IPS-NIHi7 (cell line): ENCODE data around the gene AMELY.
"Not testable (repeated sequence)": the region's sequence is repeated elsewhere in the genome, so short reads cannot be mapped to it uniquely, and the experiment has no call there.

Experiments
- DNase-seq: peaks from one replicate; pipeline ENCODE4 v3.0.0; 2012; ENCODE audit warnings: mixed read lengths; ENCODE audit errors: extremely low spot score

AMELY gene, protein sequence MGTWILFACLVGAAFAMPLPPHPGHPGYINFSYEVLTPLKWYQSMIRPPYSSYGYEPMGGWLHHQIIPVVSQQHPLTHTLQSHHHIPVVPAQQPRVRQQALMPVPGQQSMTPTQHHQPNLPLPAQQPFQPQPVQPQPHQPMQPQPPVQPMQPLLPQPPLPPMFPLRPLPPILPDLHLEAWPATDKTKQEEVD

GRCh38 chrY:6911253-6911881 lies at the start of gene AMELY:
Gene AMELY (minus strand): TSS chrY:6911752. CDS start chrY:6872608, 39,144 bp downstream.
- no peak for DNase-seq

- no peak for DNase-seq
Measured at GRCh38 chrY:6949947-6950346, 38.4 kb upstream of the AMELY start.

GRCh38 chrY:6948378-6948777 lies 36.8 kb upstream of the AMELY start:
- DNase-seq, result no peak

GRCh38 chrY:6947695-6948094 lies 36.1 kb upstream of the AMELY start:
- no peak for DNase-seq

GRCh38 chrY:6935497-6935896 lies 23.9 kb upstream of the AMELY start:
- DNase-seq, result no peak

DNA sequence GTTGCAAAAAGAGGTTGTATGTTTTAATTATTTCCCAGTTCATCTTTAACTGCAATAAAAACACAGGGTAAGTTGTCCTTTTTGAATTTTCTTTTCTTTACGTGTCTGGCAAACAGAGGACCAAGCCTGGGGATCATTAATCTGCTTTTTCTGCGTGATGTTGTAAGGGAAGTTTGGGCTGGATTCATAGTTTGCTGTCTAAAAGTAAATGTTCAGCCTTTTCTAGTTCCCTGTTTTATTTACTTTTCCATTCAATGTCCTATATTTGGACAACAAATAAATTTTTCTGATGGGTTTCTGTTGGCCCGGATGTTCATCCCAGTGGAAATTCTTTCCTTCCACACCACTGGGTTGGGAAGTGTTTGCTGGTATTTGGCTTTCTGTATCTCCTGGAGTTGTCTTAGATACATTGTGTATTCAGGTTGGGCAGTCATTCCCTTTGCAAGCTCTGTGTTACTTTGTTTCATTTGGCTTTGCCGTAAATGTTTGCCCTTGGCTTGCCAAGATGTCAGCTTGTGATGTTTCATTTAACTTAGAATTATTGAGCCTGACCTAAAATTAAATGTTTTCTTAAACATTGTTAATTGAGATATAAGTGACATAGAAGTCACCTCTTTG lies 20.3 kb upstream of the AMELY start:
- no peak for DNase-seq

DNA sequence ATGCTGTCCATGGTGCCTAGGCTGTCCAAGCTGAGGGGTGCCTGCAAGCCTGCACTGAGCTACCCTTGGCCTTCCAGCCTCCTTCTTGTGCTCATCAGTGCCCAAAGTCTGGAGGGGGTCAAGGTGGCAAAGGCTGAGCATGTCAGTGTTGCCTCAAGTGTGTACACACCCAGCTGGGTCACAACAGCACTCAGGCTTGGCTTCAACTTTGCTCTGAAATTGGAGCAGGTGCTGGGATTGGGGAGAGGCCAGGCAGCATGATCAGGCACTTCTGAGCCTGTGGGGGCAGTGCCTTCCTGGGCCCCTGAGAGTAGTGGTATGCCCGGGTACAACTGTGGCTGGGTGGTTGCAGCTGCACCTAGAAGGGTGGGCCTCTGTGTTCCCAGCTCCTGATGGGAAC lies 17.7 kb upstream of the AMELY start:
- no peak for DNase-seq

- DNase-seq, result no peak
Measured at GRCh38 chrY:6928265-6928664, 16.7 kb upstream of the AMELY start.

- no peak for DNase-seq
Measured at GRCh38 chrY:6921061-6921460, 9.5 kb upstream of the AMELY start.

- no peak for DNase-seq
Measured at GRCh38 chrY:6913362-6913761, 1.8 kb upstream of the AMELY start.

DNA sequence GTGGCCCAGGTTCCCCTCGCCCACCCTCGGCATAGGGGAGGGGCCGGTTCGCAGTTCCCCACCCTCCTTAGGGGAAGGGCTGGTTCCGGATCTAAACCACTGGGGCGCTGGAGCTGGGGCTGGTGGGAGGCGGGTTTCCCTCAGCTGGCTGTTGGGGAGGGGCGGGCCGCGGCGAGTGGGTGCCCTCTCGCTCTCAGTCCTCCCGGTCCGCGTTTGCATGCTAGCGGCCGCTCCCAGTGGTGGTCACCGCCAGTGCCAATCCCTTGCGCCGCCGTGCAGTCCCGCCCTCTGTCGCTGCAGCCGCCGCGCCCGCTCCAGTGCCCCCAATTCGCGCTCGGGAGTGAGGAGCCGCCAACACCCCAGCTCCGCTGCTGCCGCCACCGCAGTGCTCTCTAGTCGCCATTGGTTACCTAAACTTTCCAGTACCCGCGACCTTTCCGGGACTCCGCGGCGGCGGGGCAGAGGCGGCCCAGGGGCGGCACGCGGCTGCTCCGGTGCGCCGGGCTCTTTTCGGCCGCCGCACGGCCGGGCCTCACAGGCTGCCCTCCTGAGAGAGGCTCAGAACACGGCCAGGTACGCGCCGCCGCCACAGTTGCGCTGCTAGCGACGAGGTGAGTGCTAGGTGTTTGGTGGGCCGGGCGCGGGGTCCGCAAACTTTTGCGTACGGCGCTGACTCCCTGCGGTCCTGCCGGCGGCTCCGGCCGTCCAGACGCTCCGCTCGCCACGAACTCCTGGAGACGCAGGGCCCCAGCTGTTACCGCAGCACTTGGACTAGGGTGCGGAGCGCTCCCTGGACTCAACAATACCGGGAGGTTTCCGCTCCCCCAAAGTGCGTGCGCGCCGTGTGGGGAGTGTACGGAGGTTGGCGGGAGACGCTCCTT lies 940 bp downstream of the AMELY start, which contains the start of gene TBL1Y:
TBL1Y (plus strand) TSS at position 326 of the 881 bp plus-strand sequence. CDS start 114,388 bp downstream, outside the sequence.
- no peak for DNase-seq

DNA sequence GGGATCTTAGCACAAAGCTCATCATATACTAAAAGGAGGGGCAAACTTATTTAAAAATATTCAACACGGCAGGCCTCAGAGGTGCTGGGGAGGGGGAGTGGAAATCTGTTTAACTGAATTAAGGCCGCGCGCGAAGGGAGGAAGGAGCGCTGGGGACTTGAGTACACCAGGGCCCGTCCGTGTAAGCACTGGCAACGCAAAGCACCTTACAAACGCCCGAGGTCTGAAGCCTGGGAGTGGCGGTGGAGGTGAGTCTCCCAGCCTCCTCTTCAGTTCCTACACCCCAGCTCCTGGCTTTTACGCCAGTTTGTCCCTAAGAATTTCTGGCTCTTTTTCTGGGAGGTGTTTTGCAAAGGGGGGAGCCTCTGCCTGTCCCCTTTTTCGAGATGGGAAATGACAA lies 1.7 kb downstream of the AMELY start:
- DNase-seq, result no peak

GRCh38 chrY:6909118-6909521 lies 2.4 kb downstream of the AMELY start:
- no peak for DNase-seq

DNA sequence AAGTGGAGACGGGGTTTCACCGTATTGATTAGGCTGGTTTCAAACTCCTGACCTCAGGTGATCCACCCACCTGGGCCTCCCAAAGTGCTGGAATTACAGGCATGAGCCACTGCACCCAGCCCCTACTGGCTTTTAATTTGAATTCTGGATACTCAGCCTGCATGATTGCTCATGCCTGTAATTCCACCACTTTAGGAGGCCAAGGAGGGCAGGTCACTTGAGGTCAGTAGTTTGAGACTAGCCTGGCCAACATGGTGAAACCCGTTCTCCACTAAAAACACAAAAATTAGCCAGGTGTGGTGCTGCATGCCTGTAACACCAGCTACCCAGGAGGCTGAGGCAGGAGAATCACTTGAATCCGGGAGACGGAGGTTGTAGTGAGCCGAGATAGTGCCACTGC lies 3.5 kb downstream of the AMELY start:
- not testable (repeated sequence) for DNase-seq

- DNase-seq, result no peak
Measured at GRCh38 chrY:6907591-6907990, 4.0 kb downstream of the AMELY start.

GRCh38 chrY:6902116-6902515 lies 9.4 kb downstream of the AMELY start:
- not testable (repeated sequence) for DNase-seq

DNA sequence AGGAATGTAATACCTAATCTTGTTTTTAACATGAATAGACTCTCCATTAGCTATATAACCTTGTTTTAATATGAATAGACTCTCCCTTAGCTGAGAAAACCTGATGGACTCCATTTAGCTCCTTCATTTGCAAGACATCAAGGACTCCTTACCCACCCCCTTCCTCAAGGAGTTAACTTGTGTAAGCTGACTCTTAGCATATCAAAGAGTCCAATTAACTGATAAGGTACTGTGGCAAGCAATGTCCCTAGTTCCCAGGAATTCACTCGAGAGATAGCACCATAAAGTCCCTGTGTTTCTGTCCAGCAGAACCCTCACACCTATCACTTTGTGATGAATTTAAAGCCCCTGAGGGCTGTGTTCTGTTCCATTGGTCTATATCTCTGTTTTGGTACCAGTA lies 16.3 kb downstream of the AMELY start:
- DNase-seq, result no peak

DNA sequence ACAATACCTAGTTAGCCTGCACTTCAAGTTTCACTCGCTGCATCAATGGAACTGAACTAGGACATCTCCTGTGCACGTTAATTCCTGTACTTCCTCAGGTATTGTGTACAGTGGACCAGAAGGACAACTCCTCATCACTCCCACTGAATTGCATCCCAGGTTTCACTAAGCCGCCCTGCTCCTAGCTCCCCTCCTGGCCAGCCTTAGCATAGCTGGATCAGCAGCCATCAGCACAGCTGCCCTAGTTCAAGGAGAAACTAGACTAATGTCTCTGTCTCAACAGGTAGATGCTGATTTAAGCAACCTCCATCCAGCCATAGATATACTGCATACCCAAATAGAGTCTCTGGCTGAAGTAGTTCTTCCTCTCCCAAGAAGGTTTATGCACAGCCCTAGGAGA lies 17.1 kb downstream of the AMELY start:
- DNase-seq, result no peak

- no peak for DNase-seq
Measured at GRCh38 chrY:6849384-6849783, 62.2 kb downstream of the AMELY start.

DNA sequence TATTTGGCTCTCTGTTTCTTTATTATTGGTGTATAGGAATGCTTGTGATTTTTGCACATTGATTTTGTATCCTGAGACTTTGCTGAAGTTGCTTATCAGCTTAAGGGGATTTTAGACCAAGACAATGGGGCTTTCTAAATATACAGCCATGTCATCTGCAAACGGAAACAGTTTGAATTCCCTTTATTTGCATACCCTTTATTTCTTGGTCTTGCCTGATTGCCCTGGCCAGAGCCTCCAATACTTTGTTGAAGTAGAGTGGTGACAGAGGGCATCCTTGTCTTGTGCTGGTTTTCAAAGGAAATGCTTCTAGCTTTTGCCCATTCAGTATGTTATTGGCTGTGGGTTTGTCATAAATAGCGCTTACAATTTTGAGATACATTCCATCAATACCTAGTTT lies 68.9 kb downstream of the AMELY start:
- DNase-seq, result not testable (repeated sequence)
